GM19324 (cell line): ENCODE results near the gene PIAS1.
"Not testable (repeated sequence)": the region's sequence is repeated elsewhere in the genome, so short reads cannot be mapped to it uniquely, and the experiment has no call there.

ENCODE experiments used
- ATAC-seq: cut with Tn5 transposase; IDR thresholded peaks from one replicate; pipeline ENCODE4 v1.9.1; 2021; ENCODE audit warnings: mild to moderate bottlenecking, moderate library complexity; ENCODE audit not compliant: unreplicated experiment, low FRiP score

The PIAS1 gene

DNA sequence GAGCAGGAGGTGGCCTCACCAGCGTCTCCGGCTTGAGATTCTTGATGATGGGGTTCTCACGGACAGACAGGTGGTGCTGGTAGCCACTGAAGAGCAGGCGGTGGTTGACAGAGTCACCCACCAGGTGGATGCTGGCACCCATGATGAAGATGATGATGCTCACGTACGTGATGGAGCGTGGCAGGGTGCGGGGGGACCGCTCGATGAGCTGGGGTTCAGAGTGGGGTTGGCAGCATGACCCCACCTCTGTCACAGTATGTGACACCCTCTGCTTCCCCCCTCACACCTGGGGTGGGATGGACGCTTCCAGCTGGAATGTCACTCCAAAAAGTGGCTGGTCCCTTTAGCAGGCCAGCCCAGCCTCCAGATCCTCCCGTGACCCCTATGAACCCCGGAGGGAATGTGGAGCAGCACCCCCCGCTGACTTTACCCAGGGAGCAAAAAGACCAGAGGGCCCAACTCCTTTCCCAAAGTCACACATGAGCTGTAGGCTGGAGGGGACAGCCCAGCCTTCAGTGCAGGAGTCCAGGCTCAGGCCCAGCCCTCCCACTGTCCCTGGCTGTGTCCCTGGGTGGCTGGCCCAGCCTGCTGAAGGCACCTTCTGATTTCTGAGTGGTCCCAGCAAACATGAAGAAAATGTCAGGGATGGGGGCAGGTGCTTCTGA lies 157.7 kb downstream of the PIAS1 start:
- no peak for ATAC-seq

GRCh38 chr15:68213491-68213845 lies 159.4 kb downstream of the PIAS1 start:
- ATAC-seq, result not testable (repeated sequence)

DNA sequence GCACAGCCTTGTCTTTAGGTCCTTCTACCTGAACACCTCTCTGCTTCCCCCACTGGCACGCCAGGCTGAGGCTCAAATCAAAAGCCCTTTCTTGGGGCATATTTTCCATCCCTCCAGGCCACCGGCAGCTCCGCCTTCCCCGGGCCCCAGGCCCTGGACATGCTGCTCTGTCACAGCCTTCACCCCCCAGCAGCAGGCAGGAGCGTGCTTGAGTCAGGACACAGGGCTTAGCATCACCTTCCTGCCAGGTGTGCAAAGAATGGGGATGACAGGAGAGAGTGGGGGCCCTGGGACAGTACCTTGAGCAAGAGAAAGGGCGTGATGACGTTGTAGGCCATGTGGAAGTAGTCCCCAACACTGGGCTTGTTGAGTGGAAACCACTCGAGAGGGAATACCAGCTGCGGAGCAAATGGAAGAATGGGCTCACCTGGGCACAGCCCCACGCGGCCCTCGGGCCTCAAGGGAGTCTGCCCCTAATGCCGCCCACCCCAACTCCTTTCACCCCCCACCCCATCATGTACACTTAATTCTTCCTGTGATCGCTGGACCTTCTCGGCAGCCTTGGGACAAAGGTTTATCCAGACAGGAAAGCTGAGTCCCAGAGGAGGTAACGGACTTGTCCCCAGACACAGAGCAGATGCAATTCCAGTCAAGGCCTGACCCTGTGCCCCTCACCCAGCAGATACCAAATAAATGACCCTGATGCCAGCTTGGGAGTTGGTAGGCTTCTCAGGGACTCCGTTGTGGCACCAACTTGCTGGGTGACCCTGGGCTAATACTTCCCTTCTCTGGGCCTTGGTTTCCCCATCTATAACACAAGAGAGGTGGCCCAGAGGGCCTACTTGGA lies 160.1 kb downstream of the PIAS1 start:
- ATAC-seq, result no peak

GRCh38 chr15:68214838-68215254 lies 160.7 kb downstream of the PIAS1 start:
- ATAC-seq, result no peak

GRCh38 chr15:68217341-68217740 lies 163.2 kb downstream of the PIAS1 start:
- no peak for ATAC-seq

DNA sequence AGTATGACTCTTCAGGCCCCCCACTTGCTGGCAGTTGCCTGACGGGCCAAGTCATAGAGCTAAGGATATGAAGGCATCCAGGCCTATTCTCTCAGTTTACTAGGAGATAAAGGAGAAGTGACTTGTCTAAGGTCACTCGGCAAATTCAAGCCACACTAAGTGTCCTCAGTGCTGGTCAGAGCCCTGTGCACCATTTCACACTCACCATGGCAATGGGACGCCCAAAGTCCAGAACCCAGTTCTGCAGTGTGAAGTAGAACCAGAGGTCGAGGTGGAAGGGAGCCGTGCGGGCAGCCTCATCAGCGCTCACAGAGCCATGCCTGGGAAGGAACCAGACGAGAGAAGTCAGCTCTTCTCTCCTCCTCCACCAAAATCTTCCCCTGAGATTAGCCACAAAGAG lies 164.2 kb downstream of the PIAS1 start:
- no peak for ATAC-seq

DNA sequence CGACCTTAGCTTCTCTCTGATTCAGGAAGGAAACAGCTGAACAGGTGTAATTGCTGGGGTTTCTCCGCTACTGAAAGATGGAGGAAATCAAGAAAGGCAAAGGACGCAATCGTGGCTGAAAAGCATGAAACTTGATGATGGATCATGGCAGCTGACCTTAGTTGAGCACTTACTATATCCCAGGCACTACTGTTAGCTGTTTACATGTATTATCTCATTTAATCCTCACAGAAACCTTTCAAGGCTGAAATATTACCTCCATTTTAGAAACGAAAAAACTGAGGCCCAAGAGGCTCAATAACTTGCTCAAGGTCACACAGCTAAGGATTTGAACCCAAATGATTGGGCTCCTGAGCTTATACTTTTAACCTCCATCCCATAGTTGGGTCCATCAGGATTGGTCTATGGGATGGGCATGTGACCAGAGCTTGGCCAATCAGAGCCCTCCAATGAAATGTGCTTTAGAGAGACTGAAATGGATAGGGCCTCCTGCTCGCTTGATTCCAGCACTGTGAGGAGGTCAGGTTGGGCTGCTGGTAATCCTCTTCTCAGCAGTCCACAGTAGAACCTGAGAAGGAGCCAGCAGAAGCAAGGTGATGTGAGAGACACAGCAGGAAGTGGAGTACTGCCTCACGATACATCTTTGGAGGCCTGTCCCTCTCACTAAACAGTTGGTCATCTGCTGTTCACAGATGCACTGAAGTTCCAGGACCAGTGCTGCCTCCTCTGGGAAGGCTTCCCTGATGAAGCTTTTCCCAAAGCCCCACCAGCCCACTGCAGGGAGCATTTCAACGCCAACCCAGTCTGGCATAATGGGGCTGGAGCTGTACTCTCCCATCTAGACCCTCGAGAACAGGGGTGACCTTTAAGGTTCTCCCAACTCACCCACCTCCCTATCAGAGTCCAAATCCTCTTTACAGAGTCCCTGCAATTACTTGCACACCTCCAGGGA lies 165.0 kb downstream of the PIAS1 start:
- ATAC-seq, result no peak

DNA sequence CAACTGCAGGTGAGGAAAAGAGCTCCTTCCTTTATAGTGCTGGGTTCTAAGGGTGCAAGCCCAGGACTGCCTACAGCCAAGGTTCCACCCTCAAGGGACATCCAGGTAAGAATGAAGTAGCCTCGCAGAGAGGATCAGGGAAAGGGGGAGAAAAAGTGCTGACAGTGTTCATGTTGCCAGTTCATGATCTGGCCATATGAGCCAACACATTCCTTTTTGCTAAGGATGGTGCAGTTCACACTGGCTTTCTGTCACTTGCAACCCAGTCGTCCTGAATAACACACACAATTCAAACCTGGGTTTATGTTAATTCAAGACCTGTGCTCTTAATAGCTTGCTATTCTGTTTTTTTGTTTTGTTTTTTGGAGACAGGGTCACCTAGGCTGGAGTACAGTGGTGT lies 166.4 kb downstream of the PIAS1 start:
- ATAC-seq, result no peak

- no peak for ATAC-seq
Observed at GRCh38 chr15:68220967-68221366, 166.9 kb downstream of the PIAS1 start.

GRCh38 chr15:68221530-68222431 lies 167.7 kb downstream of the PIAS1 start:
- not testable (repeated sequence) for ATAC-seq

- ATAC-seq, result not testable (repeated sequence)
Observed at GRCh38 chr15:68222432-68222743, 168.3 kb downstream of the PIAS1 start.

DNA sequence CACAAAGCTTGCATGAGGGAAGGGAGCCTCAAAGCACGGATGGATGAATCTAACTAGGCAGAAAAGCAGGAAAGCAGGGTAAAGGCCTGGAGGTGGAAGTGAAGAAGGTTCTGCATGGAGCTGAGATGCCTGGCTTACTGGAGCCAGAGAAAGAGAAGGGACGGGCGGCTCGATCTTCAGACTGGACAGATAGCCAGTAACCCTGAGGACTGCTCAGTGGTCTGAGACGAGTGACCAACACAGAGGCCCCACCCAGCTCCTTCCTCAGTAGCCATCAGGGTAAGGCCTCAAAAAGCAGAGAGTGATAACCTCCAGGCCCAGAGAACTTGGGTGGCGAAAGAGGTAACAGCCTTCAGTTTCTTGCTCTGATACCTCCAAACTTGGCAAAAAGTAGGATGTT lies 169.1 kb downstream of the PIAS1 start:
- ATAC-seq, result no peak

GRCh38 chr15:68224108-68224507 lies 170.0 kb downstream of the PIAS1 start:
- no peak for ATAC-seq

DNA sequence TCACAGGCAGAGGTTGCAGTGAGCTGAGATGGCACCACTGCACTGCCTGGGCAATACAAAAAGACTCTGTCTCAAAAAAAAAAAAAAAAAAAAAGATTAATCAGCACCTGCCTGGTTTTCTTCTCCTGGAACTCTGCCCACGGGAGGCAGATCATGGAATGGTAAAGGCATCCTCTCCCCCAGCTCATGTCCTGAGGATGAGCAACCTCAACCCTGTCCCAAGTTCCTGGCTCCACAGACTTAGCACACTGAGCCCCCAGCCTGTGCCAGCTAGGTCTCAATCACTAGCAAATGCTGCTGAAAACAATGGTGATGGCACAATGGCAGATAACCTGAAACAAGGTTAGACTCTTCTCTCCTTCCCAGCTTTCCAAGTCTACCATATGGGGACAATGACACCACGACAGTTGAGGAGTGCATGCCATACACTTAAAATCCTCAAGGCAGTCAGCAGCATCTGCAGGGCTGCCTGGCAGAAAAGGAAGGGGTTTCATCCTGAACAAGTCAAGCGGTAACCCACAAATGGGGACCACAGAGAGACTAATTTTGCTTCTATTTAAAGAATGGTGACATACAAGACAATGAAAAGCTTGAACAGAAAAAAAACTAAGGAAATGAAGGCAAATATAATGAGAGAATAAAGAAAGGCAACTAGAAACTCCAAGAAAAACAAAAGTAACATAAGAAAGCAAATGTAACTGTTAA lies 170.6 kb downstream of the PIAS1 start:
- ATAC-seq, result no peak

GRCh38 chr15:68225442-68225841 lies 171.3 kb downstream of the PIAS1 start:
- ATAC-seq, result not testable (repeated sequence)

DNA sequence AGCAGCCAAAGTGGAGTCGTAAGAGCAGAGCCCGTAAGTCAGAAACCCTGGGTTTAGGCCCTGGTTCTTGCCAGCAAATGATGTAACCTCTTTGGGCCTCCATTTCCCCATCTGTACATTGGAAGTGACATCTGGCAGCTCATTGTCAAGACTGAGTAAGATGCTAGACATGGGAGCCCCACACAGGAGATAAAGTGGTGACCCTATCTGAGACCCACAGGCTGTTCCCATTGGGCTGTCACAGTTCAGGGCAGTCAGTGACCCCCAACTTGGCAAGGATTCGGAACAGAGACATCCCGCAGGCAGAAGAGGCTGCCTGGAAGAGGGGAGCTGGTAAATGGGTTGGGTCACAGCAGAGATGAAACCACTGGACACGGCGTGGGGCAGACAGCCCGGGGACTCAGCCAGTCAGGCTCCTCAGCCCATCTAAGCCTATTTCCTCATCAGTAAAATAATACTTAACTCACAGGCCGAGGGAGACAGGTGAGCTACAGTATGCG lies 173.6 kb downstream of the PIAS1 start:
- no peak for ATAC-seq

GRCh38 chr15:68228143-68228970 lies 174.2 kb downstream of the PIAS1 start:
- ATAC-seq, result no peak

DNA sequence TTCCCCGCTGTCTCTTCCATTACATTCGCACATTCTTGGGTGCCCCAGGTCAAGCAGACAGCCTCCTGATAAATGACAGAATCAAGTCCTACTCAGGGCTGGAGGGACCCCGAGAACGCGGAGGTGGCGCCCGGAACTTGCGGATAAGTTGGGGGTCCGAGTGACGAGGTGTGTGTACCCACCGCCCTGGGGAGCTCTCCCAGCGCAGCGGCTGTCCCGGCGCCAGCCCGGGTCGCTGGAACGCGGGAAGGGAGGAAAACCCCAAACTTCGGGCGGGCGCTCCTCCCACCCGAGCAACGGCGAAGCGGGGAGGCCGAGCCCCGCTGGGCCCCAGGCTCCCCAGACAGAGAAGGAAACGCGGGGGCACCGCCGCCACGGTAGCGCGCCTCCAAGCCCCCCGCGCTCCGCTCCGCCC lies 174.9 kb downstream of the PIAS1 start:
- no peak for ATAC-seq
